ENCODE measurements around the gene ZNF579. TPM values are rescaled to one million over a fixed set of nuclear protein-coding genes. Genes with fewer than 3 reads are reported as not detected.

ZNF579 gene
- total RNA-seq: 3.9 and 6.5 TPM in 2 replicates

GRCh38 chr19:55580628-55581144, at the start of gene ZNF579:
ZNF579 (minus strand) TSS chr19:55580848; CDS start chr19:55579639, 1,209 bp downstream.

GRCh38 chr19:55624109-55625003, 43.7 kb upstream of the ZNF579 start, which contains the start of gene ZNF784:
ZNF784 (minus strand) TSS chr19:55624566; CDS start chr19:55624561, 5 bp downstream.

GRCh38 chr19:55605637-55606470, 25.2 kb upstream of the ZNF579 start, which contains the start of gene ZNF865:
ZNF865 (plus strand) TSS chr19:55605647; CDS start chr19:55613619, 7,972 bp downstream.

GRCh38 chr19:55599842-55600661, 19.4 kb upstream of the ZNF579 start, which contains the start of gene ZNF524:
ZNF524 (plus strand) TSS chr19:55600288; CDS start chr19:55602113, 1,825 bp downstream.

GRCh38 chr19:55599468-55599841, 18.8 kb upstream of the ZNF579 start, which contains the start of gene FIZ1:
FIZ1 (minus strand) TSS chr19:55599517; CDS start chr19:55597865, 1,652 bp downstream.

GRCh38 chr19:55545443-55545842, 35.2 kb downstream of the ZNF579 start, which contains the start of gene SBK3:
SBK3 (minus strand) TSS chr19:55545543; CDS start chr19:55545543, 0 bp downstream.

GRCh38 chr19:55536951-55537740, 43.5 kb downstream of the ZNF579 start, which contains the start of gene SBK2:
SBK2 (minus strand) TSS chr19:55537133; CDS start chr19:55536294, 839 bp downstream.

Other genes with a start within 250 kb of the ZNF579 start
- gene KMT5C, start 241.0 kb downstream of the ZNF579 start, total RNA-seq: 9.5 and 9.8 TPM in 2 replicates
- 0.09 TPM in 1 of 2 replicates, not detected in the other for gene COX6B2, start 226.1 kb downstream of the ZNF579 start, total RNA-seq
- not detected in 2 replicates for gene GARIN5B, start 217.6 kb downstream of the ZNF579 start, total RNA-seq
- gene IL11, start 210.4 kb downstream of the ZNF579 start, total RNA-seq: 14.4 and 33.9 TPM in 2 replicates
- not detected in 2 replicates for gene TMEM190, start 204.0 kb downstream of the ZNF579 start, total RNA-seq
- 0.30 and 0.32 TPM in 2 replicates for gene TMEM238, start 196.6 kb downstream of the ZNF579 start, total RNA-seq
- gene RPL28, start 194.9 kb downstream of the ZNF579 start, total RNA-seq: 212 and 468 TPM in 2 replicates
- 72.5 and 94.4 TPM in 2 replicates for gene UBE2S, start 173.1 kb downstream of the ZNF579 start, total RNA-seq
- gene SHISA7, start 137.5 kb downstream of the ZNF579 start, total RNA-seq: not detected in 2 replicates
- gene ISOC2, start 119.2 kb downstream of the ZNF579 start, total RNA-seq: 29.4 and 47.2 TPM in 2 replicates
- gene C19orf85, start 116.1 kb downstream of the ZNF579 start, total RNA-seq: not detected in 2 replicates
- 1.5 and 3.0 TPM in 2 replicates for gene ZNF628, start 104.2 kb downstream of the ZNF579 start, total RNA-seq
- gene NAT14, start 95.7 kb downstream of the ZNF579 start, total RNA-seq: 18.0 and 20.5 TPM in 2 replicates
- gene SSC5D, start 92.4 kb downstream of the ZNF579 start, total RNA-seq: 13.7 and 16.0 TPM in 2 replicates
- not detected in 2 replicates for gene SBK2, start 43.7 kb downstream of the ZNF579 start, total RNA-seq
- gene SBK3, start 35.3 kb downstream of the ZNF579 start, total RNA-seq: not detected in 2 replicates
- 3.0 and 3.6 TPM in 2 replicates for gene FIZ1, start 18.7 kb upstream of the ZNF579 start, total RNA-seq
- gene ZNF524, start 19.4 kb upstream of the ZNF579 start, total RNA-seq: 5.9 and 7.1 TPM in 2 replicates
- gene ZNF865, start 24.8 kb upstream of the ZNF579 start, total RNA-seq: 2.1 and 3.3 TPM in 2 replicates
- gene ZNF784, start 43.7 kb upstream of the ZNF579 start, total RNA-seq: 2.5 and 4.2 TPM in 2 replicates
- 4.8 and 4.9 TPM in 2 replicates for gene ZNF580, start 60.2 kb upstream of the ZNF579 start, total RNA-seq
- 10.7 and 14.6 TPM in 2 replicates for gene ZNF581, start 62.8 kb upstream of the ZNF579 start, total RNA-seq
- 8.2 and 8.6 TPM in 2 replicates for gene CCDC106, start 67.4 kb upstream of the ZNF579 start, total RNA-seq
- gene U2AF2, start 74.2 kb upstream of the ZNF579 start, total RNA-seq: 61.8 and 111 TPM in 2 replicates
- 51.4 and 172 TPM in 2 replicates for gene EPN1, start 94.4 kb upstream of the ZNF579 start, total RNA-seq
- gene NLRP9, start 157.6 kb upstream of the ZNF579 start, total RNA-seq: not detected in 2 replicates
- not detected in 2 replicates for gene RFPL4A, start 178.2 kb upstream of the ZNF579 start, total RNA-seq
- not detected in 2 replicates for gene RFPL4AL1, start 188.3 kb upstream of the ZNF579 start, total RNA-seq

Measured in smooth muscle cell of the umbilical artery (primary cell).